Measurements from ENCODE around the gene NAXD.

DNA sequence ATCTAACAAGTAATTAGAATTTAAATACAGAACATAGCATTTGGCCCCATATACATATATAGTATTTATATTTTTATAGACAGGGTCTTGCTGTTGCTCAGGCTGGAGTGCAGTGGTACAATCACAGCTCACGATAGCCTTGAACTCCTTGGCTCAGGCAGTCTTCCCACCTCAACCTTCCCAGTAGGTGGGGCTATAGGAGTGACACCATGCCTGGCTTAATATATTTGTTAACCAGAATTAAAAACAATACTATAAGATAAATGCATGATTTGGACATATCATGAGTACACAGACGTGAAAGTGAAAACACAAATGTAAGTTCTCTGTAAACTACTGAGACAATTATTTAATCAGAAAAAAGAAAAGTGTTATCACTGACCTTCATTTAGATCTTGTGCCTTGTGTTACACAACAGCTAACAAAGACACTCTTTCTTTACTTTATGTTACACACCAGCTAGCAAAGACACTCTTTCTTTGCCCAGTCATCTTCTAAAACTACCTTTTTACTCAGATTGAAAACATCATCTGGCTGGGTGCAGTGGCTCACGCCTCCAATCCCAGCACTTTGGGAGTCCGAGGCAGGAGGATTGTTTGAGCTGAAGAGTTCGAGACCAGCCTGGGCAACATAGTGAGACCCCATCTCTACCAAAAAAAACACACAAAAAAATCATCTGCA is 68.0 kb downstream of the NAXD start:
- TF ChIP-seq, protein P1, sequence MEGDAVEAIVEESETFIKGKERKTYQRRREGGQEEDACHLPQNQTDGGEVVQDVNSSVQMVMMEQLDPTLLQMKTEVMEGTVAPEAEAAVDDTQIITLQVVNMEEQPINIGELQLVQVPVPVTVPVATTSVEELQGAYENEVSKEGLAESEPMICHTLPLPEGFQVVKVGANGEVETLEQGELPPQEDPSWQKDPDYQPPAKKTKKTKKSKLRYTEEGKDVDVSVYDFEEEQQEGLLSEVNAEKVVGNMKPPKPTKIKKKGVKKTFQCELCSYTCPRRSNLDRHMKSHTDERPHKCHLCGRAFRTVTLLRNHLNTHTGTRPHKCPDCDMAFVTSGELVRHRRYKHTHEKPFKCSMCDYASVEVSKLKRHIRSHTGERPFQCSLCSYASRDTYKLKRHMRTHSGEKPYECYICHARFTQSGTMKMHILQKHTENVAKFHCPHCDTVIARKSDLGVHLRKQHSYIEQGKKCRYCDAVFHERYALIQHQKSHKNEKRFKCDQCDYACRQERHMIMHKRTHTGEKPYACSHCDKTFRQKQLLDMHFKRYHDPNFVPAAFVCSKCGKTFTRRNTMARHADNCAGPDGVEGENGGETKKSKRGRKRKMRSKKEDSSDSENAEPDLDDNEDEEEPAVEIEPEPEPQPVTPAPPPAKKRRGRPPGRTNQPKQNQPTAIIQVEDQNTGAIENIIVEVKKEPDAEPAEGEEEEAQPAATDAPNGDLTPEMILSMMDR (IDR thresholded peaks at IDR 0.05): peak in 3 of 4 experiments; percentile 19 to 48 (median 23)
- TF ChIP-seq POLR2A (IDR thresholded peaks at IDR 0.05): no peak
